K562 (cell line): ENCODE measurements around the gene ZSWIM3. TPM values are rescaled to one million over a fixed set of nuclear protein-coding genes. Genes with fewer than 3 reads are reported as not detected.

ENCODE experiments used
- CHAMP1 ChIP-seq: fragments of 450-650 bp; IDR thresholded peaks from 2 replicates; pipeline ENCODE4 v1.6.1; 2016; ENCODE audit warnings: mild to moderate bottlenecking
- CREB5 ChIP-seq: fragments of 250-450 bp; sonication (Bioruptor Pico); IDR thresholded peaks from 2 replicates; pipeline ENCODE4 v1.5.0; 2020; ENCODE audit warnings: mild to moderate bottlenecking
- ID3 ChIP-seq, 2 experiments: fragments of 250-450 bp in 1 of 2; fragments of 450-650 bp in 1 of 2; sonication (Bioruptor Pico) in 1 of 2; IDR thresholded peaks; 2 replicates each; pipeline versions ENCODE4 v1.6.1 to v1.8.0; 2016 to 2021; ENCODE audit warnings: mild to moderate bottlenecking in 2 of 2, moderate library complexity in 2 of 2, missing compliant biosample characterization in 1 of 2, missing genetic modification characterization in 1 of 2
- MAFG ChIP-seq: fragments of 450-650 bp; conservative IDR thresholded peaks from 2 replicates; pipeline ENCODE4 v1.6.1; 2016; ENCODE audit warnings: missing genetic modification characterization, missing compliant biosample characterization
- MYBL2 ChIP-seq, 2 experiments: fragments of 450-650 bp in 1 of 2; sonication (generic) in 1 of 2; formaldehyde crosslinking in 1 of 2; IDR thresholded peaks; 2 replicates each; pipeline versions ENCODE4 v1.6.1 to v1.8.1; 2017 to 2022; ENCODE audit warnings: borderline replicate concordance in 1 of 2, inconsistent platforms in 1 of 2, low read depth in 1 of 2, mild to moderate bottlenecking in 1 of 2, missing genetic modification reagents in 1 of 2, moderate library complexity in 1 of 2
- NFRKB ChIP-seq: fragments of 450-650 bp; IDR thresholded peaks from 2 replicates; pipeline ENCODE4 v1.6.1; 2016; ENCODE audit warnings: low read depth
- RBM25 ChIP-seq: fragments of 200-400 bp; formaldehyde crosslinking; IDR thresholded peaks from 2 replicates; pipeline ENCODE4 v1.6.1; 2018; ENCODE audit warnings: low read length, low read depth, moderate library complexity; ENCODE audit not compliant: severe bottlenecking
- RUNX1 ChIP-seq: sonication (generic); IDR thresholded peaks from 2 replicates; pipeline ENCODE4 v1.6.1; 2016; ENCODE audit warnings: antibody characterized with exemption, low read depth
- SFPQ ChIP-seq: fragments of 200-400 bp; formaldehyde crosslinking; IDR thresholded peaks from 2 replicates; pipeline ENCODE4 v1.6.1; 2017; ENCODE audit warnings: mild to moderate bottlenecking, low read depth, low read length, moderate library complexity
- TCF7 ChIP-seq: sonication (generic); IDR thresholded peaks from 2 replicates; pipeline ENCODE4 v1.6.1; 2016; ENCODE audit warnings: antibody characterized with exemption, borderline replicate concordance
- ZBTB33 ChIP-seq: sonication (generic); formaldehyde crosslinking; IDR thresholded peaks from 2 replicates; pipeline ENCODE4 v1.8.1; 2023; ENCODE audit warnings: mild to moderate bottlenecking, missing genetic modification reagents
- ZC3H8 ChIP-seq: fragments of 450-650 bp; IDR thresholded peaks from 2 replicates; pipeline ENCODE4 v1.6.1; 2017
- ZNF175 ChIP-seq: fragments of 200-800 bp; sonication (Bioruptor generic); IDR thresholded peaks from 2 replicates; pipeline ENCODE4 v1.6.1; 2016; ENCODE audit warnings: low read depth, mild to moderate bottlenecking, missing genetic modification characterization, missing compliant biosample characterization
- ZNF384 ChIP-seq: IDR thresholded peaks from 2 replicates; pipeline ENCODE4 v1.6.1; 2012; ENCODE audit warnings: low read depth, low read length, improper control_type of control experiment
- ZNF740 ChIP-seq, 3 experiments: fragments of 200-800 bp in 1 of 3; sonication (Bioruptor generic) in 1 of 3; sonication (generic) in 1 of 3; formaldehyde crosslinking in 1 of 3; IDR thresholded peaks; 2 replicates each; pipeline versions ENCODE4 v1.6.1 to v1.8.0; 2016 to 2022; ENCODE audit warnings: mild to moderate bottlenecking in 2 of 3, missing compliant biosample characterization in 2 of 3, missing genetic modification characterization in 2 of 3, missing genetic modification reagents in 1 of 3
- polyA plus RNA-seq, 8 experiments: library from polyadenylated mRNA; depleted of rRNA in 4 of 8; stranded (reverse) in 5 of 8; unstranded in 3 of 8; fragments of >200 nt; fragmentation: Nextera tagmentation in 2 of 8; fragmentation: Illumina TruSeq in 1 of 8; extraction: Ambion mirVana in 2 of 8; extraction: Trizol in 1 of 8; gene quantifications; 2 replicates each; pipeline versions ENCODE4 v1.2.1 to v1.2.3, GENCODE V29; 2011 to 2014; ENCODE audit warnings: inconsistent platforms in 1 of 8, missing spikeins in 1 of 8
- total RNA-seq, 7 experiments: library from RNA; depleted of rRNA in 6 of 7; stranded (reverse); fragments of >200 nt in 6 of 7; fragmentation: Illumina TruSeq in 2 of 7; extraction: Trizol in 2 of 7; gene quantifications; 2 replicates each; pipeline versions ENCODE4 v1.2.1 to v1.2.3, GENCODE V29; 2011 to 2021; ENCODE audit warnings: low replicate concordance in 1 of 7

Gene ZSWIM3
- total and polyA plus RNA-seq, 9 of the 15 experiments (the other 6 are each of a cell fraction or from before 2014, with no cell fraction given) = 1.7 to 4.3 (median 2.9) TPM

GRCh38 chr20:45911486-45912343 lies 54.3 kb downstream of the ZSWIM3 start, which contains the start of gene PLTP (continued):
- TF ChIP-seq MYBL2 (IDR thresholded peaks at IDR 0.05; ENCODE audit: low read depth) = no peak
- no peak for TF ChIP-seq MYBL2 (CRISPR knock-in tag; IDR thresholded peaks at IDR 0.05; ENCODE audit: borderline replicate concordance)
- TF ChIP-seq TCF7 = no peak
- no peak for TF ChIP-seq ZNF175 (CRISPR knock-in tag)
- no peak for TF ChIP-seq RBM25
- no peak for TF ChIP-seq SFPQ
- TF ChIP-seq MAFG (tag) = no peak
- TF ChIP-seq ZC3H8 = no peak
- peak; percentile 34; the same call in 1 of the 2 replicates for TF ChIP-seq ZBTB33 (CRISPR knock-in tag)
- no peak for TF ChIP-seq CHAMP1
- no peak for TF ChIP-seq CREB5 (CRISPR knock-in tag)
- TF ChIP-seq NFRKB = peak; percentile 7; the same call in 1 of the 2 replicates
- TF ChIP-seq ZNF384 = no peak
- no peak for TF ChIP-seq RUNX1
- TF ChIP-seq ID3 (CRISPR knock-in tag; IDR thresholded peaks at IDR 0.05) = no peak
- no peak for TF ChIP-seq ID3 (tag; IDR thresholded peaks at IDR 0.05)
- 0 out of 2 replicates have a peak, but pooled peaks have one; percentile 28 for TF ChIP-seq ZNF740 (CRISPR knock-in tag; IDR thresholded peaks at IDR 0.05)
- TF ChIP-seq ZNF740 (tag; IDR thresholded peaks at IDR 0.05) = no peak
